Suppressor macrophage treated with lipopolysaccharide for 1 hour (primary cell): ENCODE results near the gene MSN.
"Not testable (repeated sequence)": the region's sequence is repeated elsewhere in the genome, so short reads cannot be mapped to it uniquely, and the experiment has no call there.

Source experiments
- DNase-seq, 3 donors: peaks; one replicate each; pipeline ENCODE4 v3.0.0-alpha.2; 2020 to 2022

MSN gene

DNA sequence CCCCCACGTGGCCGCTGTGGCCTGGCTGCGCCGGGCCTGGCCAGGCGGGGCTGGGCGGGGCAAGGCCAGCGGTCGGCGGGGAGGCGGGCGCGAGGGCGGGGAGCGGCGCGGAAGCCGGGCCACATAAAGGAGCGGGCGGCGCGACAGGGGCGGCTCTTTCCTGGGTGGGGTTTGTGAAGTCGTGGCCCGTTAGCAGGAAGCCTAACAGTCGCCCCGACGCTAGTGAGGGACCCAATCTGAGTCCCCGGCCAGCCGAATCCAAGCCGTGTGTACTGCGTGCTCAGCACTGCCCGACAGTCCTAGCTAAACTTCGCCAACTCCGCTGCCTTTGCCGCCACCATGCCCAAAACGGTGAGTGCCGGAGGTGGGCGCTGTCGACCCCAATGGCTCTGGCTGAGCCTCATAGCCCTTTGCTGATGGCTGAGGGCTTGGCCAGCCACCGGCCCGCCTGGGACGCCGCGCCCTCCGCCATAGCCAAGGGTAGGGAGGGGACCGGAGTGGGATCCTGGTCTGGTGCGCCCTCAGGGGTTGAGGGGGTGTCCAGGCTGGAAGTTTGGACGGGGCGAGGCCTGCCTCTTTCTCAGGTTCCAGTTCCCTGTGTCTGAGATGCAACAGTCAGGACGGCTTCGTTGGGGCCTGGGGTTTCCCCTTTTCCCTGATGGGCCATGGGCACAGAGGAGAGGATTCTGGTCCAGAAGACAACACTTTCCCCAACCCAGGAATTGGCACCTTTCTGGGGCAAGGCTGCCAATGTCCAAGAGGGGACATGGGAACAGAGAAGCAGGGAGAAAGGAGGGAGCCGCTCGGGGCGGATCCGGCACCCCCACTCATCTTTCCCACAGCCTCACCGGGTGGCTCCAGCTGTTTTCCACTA lies at the start of gene MSN:
Gene MSN (plus strand): TSS at position 152 of the 874 bp plus-strand sequence. CDS start 188 bp downstream, at position 340.
- DNase-seq = peak; percentile 79 to 92 (median 85)

GRCh38 chrX:65620096-65620705 lies 47.3 kb upstream of the MSN start:
- not testable (repeated sequence) for DNase-seq

GRCh38 chrX:65630771-65631170 lies 36.7 kb upstream of the MSN start:
- DNase-seq = no peak

DNA sequence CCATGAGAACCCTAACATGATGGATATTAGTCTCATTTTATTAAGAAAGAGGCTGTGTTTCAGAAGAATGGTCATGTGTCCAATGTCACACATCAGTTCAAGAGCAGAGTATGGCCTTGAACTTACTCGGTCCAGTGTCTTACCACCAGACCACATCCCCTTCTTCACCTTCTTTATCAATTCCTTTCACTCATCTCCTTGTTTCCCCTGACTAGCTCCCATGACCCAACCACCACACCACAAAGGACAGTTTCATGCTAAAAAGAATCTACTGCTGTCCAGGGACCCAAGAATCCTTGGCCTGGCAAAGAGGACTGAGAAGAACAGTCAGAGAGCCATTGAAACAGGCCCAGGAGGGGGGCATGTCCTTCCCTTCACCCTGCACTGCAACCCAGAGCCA lies 33.6 kb upstream of the MSN start:
- DNase-seq = no peak

- no peak for DNase-seq
Measured at GRCh38 chrX:65634732-65635131, 32.7 kb upstream of the MSN start.

GRCh38 chrX:65635378-65635777 lies 32.1 kb upstream of the MSN start:
- no peak for DNase-seq

DNA sequence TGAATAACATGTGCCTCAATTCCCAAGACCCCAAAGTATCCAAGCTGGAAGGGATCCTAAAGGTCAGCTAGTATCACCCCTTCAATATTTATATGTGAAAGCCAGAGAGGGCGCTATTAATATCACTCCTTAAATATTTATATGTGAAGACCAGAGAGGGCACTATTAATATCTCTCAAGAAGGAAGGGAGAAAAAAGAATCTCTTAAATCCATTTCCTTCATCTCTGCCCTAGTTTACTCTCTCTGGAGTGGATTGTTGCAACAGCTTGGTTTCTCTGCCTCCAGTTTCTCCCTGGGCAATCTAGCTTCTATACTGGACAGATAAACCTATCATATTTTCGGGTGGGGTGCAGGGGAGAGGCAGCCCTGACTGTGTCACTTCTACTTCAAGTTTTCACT lies 31.6 kb upstream of the MSN start:
- no peak for DNase-seq

- DNase-seq = not testable (repeated sequence)
Measured at GRCh38 chrX:65636261-65636660, 31.2 kb upstream of the MSN start.

DNA sequence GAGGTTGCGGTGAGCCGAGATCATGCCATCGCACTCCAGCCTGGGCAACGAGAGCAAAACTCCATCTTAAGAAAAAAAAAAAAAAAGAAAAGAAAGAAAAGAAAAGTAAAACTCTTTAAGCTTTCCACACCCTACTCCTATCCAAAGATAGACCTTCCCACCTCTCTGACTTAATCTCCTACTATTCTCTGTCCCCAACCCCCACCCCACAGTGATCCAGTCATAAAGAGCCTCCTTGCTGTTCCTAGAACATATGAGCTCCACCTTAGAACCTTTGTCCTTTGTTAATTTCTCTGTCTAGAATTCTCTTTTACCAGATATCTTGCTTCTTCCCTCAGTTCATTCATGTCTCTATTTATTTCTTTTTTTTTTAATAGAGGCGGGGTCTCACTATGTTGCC lies 30.1 kb upstream of the MSN start:
- no peak for DNase-seq

DNA sequence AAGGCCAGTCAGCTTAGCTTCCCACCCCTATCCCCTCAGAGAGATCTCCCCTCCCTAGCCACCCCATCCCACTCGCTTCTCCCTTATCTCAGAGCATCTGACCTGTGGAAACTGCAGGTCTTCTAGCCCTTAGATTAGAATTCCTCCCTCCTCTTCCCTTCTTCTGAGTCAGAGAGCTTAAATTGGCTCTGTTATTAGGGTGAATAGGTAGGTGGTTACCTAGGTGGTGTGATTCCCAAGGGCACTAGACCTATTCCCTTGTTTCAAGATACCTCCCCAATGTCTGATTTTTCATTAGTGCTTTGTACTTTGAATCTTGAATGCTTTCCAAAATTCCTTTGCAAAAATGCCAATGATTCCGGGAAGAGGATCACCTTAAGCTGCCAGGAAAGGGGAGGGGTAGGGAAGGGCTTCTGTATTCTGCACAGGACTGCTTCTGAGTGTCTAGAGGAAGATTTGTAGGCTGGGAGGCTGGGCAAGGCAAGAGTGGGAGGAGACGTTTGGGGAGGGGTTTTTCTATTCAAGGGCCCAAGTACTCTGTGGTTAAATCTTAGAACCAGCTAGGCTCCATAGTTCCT lies 24.5 kb upstream of the MSN start:
- no peak for DNase-seq

DNA sequence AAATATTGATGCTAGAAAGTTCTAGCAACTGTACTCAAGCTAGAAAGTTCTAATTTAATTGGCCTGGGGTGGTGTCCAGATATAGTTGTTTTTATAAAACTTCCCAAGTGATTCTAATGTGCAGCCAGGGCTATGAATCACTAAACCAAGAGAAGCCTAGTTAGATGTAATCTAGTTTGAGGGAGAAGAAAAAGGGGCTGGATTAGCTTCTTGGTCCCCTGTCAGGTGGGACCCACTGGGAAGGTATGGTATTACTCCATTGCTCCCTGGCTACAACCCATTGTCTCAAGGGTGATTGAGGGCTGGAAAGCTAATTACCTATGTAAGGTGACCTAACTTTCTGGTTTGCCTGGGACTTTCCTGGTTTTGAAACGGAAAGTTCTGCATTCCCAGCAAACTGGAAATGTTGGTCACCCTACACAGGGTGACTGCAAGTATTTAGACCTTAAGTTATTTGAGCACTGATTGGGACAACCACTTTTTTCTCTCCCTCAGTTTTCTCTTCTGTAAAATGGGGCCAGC lies 23.9 kb upstream of the MSN start:
- DNase-seq = peak; percentile 29 to 30 (median 30)

DNA sequence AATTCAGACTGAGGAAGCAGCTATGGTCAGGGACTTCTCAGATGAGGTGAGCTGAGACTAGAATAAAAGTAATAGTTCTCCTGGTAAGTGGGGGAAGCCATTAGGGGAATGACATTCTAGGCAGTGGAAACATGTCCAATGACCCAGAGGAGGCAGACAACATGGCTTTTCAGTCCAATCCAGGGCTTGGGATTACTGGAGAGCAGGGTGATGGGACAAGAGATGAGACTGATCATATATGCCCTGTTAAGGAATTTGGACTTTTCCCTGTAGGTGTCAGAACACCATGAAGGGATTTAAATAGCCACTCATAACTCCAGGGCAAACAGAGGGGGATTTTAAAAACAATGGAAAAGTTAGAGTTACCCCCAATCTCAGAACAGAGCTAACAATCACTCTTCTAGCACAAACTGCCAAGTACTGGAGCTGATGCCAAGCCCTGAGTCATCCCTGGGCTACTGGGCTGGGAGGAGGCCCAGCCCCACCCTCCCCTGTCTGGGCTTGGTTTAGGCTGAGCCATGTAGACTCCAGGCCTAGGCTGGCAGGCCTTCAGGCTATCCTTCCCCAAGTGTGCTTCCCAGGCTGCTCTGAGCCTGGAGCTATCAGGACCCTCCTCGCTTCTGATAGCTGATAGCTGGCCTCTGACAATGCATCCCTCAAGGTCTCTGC lies 22.7 kb upstream of the MSN start:
- DNase-seq = peak; percentile 56 to 66 (median 63)

- DNase-seq = no peak
Measured at GRCh38 chrX:65647801-65648200, 19.7 kb upstream of the MSN start.

- no peak for DNase-seq
Measured at GRCh38 chrX:65652098-65652497, 15.4 kb upstream of the MSN start.

DNA sequence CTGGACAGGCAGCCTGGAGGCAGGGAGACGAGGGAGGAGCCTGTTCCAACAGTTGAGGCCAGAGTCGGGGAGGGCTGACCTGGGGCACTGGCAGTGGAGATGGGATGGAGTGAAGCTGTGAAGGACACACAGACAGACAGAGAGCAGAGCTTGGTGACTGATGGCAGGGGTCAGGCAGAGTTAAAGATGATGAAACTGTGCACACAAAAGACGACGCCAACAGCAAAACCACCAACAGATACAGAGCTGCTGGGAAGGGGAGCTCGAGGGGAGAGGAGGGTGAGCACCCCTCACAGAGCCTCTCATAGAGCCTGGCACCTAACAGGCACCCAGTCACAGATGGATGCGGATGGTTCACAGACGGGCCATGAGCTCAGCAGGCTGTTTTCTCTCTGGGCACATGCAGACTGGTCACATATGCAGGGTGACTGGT lies 10.4 kb upstream of the MSN start:
- DNase-seq = not testable (repeated sequence)

GRCh38 chrX:65657659-65658058 lies 9.8 kb upstream of the MSN start:
- DNase-seq = no peak

DNA sequence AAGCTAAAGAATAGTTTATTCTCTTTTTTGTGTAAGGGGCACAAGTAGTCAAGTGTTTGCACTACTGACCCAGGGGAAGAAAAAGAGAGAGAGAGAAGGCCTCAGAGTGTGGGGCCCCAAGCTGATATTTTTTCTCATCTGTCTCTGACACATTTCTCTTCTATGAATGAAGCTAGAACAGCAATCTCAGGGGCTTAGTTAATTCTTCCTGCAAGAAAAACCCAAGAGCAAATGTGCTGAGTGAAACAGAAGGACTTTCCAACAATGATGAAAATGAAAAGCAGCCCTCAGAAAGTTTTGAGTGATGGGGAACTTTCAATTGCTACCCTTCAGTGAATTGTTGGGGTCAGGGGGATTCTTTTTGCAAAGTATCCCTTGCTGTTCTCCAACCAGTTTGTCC lies 9.2 kb upstream of the MSN start:
- no peak for DNase-seq

DNA sequence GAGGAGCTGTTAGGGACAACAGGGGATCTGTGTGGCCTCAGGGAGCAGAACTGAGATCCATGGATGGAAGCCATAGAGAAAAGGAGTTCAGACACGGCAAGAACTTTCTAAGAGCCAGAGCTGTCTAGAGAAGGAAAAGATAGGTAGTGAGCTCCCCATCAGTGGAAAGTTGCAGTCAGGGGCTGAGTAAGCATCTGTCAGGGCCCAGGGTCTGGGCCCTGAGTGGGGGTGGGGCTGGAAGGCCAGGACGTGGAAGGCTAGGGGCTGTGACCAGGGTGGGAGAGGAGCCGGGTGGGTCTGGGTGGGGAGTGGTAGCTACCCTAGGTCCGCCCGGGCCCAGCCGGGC lies 324 bp upstream of the MSN start:
- no peak for DNase-seq

DNA sequence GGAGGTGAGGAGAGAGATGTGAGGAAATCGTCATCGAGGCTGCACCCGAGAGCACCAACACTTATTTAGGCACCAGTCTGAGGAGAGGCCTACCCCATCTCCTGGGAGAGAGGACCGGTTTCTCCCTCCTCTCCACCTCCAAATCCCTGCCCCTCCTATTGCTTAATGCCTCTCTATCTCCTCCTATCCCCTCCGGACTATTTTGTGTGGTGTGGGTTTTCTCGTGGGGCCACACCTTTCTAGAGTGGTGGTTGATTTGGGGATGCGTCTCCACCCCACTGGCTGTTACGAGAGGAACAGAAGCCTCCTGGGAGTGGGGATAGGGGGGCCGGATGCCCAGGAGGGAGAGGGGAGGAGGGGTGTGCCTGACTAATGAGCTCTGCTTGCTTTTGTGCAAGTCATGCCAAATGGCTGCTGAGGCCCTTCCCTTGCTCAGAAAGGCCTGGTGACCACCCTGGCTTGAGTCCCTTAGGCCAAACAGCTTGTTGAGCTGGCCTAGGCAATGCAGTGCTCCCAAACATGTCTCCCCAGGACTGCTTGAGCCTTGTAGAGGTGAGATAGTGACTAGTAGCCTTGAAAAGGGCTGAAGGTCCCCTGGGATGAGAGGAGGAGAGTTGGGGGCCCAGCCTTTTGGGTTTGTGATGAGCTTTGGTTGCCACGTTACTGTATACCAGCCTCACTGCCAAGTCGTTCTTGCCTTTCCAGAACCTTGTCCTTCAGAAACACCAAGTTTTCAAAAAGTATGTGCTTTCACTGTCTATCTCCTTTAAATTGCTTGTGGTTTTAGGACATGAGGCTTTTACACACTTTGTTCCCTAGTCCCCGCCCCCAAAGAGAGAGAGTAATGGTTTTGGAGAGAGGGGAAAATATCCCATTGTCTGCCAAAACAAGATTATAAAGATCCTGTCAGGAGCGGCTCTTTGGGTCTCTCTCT lies 1.2 kb downstream of the MSN start:
- DNase-seq = peak; percentile 38 to 63 (median 61)

- DNase-seq = no peak
Measured at GRCh38 chrX:65671286-65671685, 3.8 kb downstream of the MSN start.

DNA sequence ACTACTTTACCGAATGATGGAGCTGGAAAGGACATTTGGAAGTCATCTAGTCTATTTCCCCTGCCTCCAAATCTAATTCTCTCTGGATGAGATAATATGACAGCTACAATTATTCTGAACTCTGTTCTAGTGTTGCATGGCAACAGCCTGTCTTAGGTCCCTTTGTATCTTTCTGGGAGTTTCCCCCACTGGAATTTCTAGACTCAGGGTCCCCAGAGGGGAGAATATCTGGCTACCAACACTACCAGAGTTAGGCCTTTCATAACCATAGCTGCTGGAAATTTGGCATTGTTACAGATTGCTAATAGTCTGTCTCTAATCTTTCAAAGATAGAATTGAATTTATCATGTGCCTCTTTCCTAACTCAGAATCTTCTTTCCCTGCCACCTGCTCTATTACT lies 4.5 kb downstream of the MSN start:
- DNase-seq = peak in 1 of 3 donors; percentile 44

- DNase-seq = no peak
Measured at GRCh38 chrX:65673857-65674203, 6.4 kb downstream of the MSN start.
